Stimulated activated CD4-positive, alpha-beta T cell treated with anti-CD3 and anti-CD28 coated beads, Interleukin-12 subunit alpha, Interleukin-12 subunit beta, amount 100 ng/mL, for 4 hours (primary cell): Measurements from ENCODE around the gene USP17L28.
"Not testable (repeated sequence)": the region's sequence is repeated elsewhere in the genome, so short reads cannot be mapped to it uniquely, and the experiment has no call there.

Experiments used
- DNase-seq: peaks from one replicate; pipeline ENCODE4 v3.0.0-alpha.2; 2020

USP17L28 gene

GRCh38 chr4:9348593-9348992, at the start of gene USP17L28:
Gene USP17L28, plus strand, starts transcription at chr4:9348893. Its CDS starts 0 bp downstream, at chr4:9348893.
- not testable (repeated sequence) for DNase-seq

- DNase-seq: not testable (repeated sequence)
Measured at GRCh38 chr4:9324191-9324590, 24.5 kb upstream of the USP17L28 start.

- DNase-seq: not testable (repeated sequence)
Measured at GRCh38 chr4:9324865-9325264, 23.8 kb upstream of the USP17L28 start, which contains the start of gene USP17L24. Gene USP17L24, plus strand, starts transcription at chr4:9325165. Its CDS starts 0 bp downstream, at chr4:9325165.

GRCh38 chr4:9329611-9330010, 19.1 kb upstream of the USP17L28 start, which contains the start of gene USP17L25:
Gene USP17L25, plus strand, starts transcription at chr4:9329911. Its CDS starts 0 bp downstream, at chr4:9329911.
- not testable (repeated sequence) for DNase-seq

- not testable (repeated sequence) for DNase-seq
Measured at GRCh38 chr4:9334358-9334757, 14.3 kb upstream of the USP17L28 start, which contains the start of gene USP17L26. Gene USP17L26, plus strand, starts transcription at chr4:9334658. Its CDS starts 0 bp downstream, at chr4:9334658.

- not testable (repeated sequence) for DNase-seq
Measured at GRCh38 chr4:9339103-9339502, 9.6 kb upstream of the USP17L28 start, which contains the start of gene USP17L5. Gene USP17L5, plus strand, starts transcription at chr4:9339403. Its CDS starts 0 bp downstream, at chr4:9339403.

- not testable (repeated sequence) for DNase-seq
Measured at GRCh38 chr4:9343848-9344247, 4.8 kb upstream of the USP17L28 start, which contains the start of gene USP17L27. Gene USP17L27, plus strand, starts transcription at chr4:9344148. Its CDS starts 0 bp downstream, at chr4:9344148.

- not testable (repeated sequence) for DNase-seq
Measured at GRCh38 chr4:9350866-9351265, 2.2 kb downstream of the USP17L28 start.

GRCh38 chr4:9353338-9353737, 4.6 kb downstream of the USP17L28 start, which contains the start of gene USP17L29:
Gene USP17L29, plus strand, starts transcription at chr4:9353638. Its CDS starts 0 bp downstream, at chr4:9353638.
- DNase-seq: not testable (repeated sequence)

GRCh38 chr4:9362829-9363228, 14.1 kb downstream of the USP17L28 start, which contains the start of gene USP17L30:
Gene USP17L30, plus strand, starts transcription at chr4:9363129. Its CDS starts 0 bp downstream, at chr4:9363129.
- DNase-seq: not testable (repeated sequence)

- DNase-seq: not testable (repeated sequence)
Measured at GRCh38 chr4:9379881-9380280, 31.2 kb downstream of the USP17L28 start.

- DNase-seq: peak; percentile 56
Measured at GRCh38 chr4:9381012-9381534, 32.4 kb downstream of the USP17L28 start.

- DNase-seq: no peak
Measured at GRCh38 chr4:9384126-9384525, 35.4 kb downstream of the USP17L28 start.

GRCh38 chr4:9389001-9389400, 40.3 kb downstream of the USP17L28 start:
- DNase-seq: not testable (repeated sequence)
